IgD-negative memory B cell (primary cell): ENCODE data around the gene KRABD2.

Experiments used
- H3K27ac Mint-ChIP-seq, 3 donors: one replicate each; pipeline ENCODE4 v1.8.0; 2020 to 2022; ENCODE audit warnings: mild to moderate bottlenecking in 3 of 3, mixed read lengths in 3 of 3, moderate library complexity in 1 of 3
- H3K27me3 Mint-ChIP-seq: one replicate; pipeline ENCODE4 v1.8.0; 2021; ENCODE audit warnings: mixed read lengths
- H3K36me3 Mint-ChIP-seq: one replicate; pipeline ENCODE4 v1.8.0; 2020; ENCODE audit warnings: mild to moderate bottlenecking, mixed read lengths
- H3K4me1 Mint-ChIP-seq, 3 donors: one replicate each; pipeline ENCODE4 v1.8.0; 2020 to 2022; ENCODE audit warnings: mixed read lengths in 3 of 3, mild to moderate bottlenecking in 1 of 3
- H3K4me3 Mint-ChIP-seq, 4 donors: one replicate each; pipeline ENCODE4 v1.8.0; 2020 to 2022; ENCODE audit warnings: mild to moderate bottlenecking in 4 of 4, mixed read lengths in 4 of 4, moderate library complexity in 3 of 4
- H3K9me3 Mint-ChIP-seq, 3 donors: one replicate each; pipeline ENCODE4 v1.8.0; 2020 to 2021; ENCODE audit warnings: mixed read lengths in 3 of 3, mild to moderate bottlenecking in 1 of 3

Gene KRABD2

DNA sequence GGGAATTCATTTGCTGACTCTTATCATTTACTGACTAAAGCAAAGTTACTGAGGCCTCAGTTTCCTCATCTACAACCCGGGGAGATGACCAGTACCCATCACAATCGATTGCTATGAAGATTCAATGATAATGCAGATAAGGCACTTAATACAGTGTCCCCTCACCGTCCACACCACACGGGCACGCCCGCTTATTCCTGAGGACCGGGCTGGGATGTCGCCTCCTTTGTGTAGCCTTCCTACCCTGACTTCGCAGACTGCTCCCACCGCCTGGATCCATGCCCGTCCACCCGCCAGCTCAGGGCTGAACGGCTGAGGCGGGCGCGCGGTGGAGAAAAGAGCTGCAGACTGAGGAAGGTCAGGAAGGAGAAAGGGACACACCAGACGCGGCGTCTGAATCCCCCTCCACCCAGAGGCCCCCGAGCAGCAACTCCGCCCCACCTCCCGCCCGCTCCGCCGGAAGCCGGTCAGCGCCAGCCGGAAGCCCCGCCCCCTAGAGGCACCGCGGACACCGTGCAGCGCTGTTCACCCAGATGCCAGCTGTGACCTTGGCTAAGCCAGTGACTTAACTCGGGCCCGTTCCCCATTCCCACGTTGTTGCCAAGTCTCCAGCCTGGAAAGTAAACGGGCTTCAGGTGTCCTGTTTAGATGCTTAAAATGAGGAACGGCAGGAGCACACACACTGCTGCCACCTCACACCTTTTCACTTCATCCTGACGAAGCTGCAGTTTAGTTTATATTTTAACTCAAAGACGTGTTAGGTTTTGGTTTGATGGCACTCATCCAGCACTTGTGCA lies at the start of gene KRABD2:
TSS of gene KRABD2 (minus strand) at position 434 of the 797 bp plus-strand sequence.
- H3K27me3 Mint-ChIP-seq = no peaks in the 10 kb centered on the region
- no peaks in the 10 kb centered on the region for H3K9me3 Mint-ChIP-seq
- H3K4me1 Mint-ChIP-seq = peaks cover 28 to 40% (median 35%) of the 10 kb centered on the region in 3 donors
- H3K27ac Mint-ChIP-seq = peak within 1 kb of the TSS; percentile 25 to 93 (median 84)
- H3K4me3 Mint-ChIP-seq = peak within 1 kb of the TSS; percentile 89 to 96 (median 94)
- H3K36me3 Mint-ChIP-seq = peaks cover 10% of the 10 kb centered on the region

DNA sequence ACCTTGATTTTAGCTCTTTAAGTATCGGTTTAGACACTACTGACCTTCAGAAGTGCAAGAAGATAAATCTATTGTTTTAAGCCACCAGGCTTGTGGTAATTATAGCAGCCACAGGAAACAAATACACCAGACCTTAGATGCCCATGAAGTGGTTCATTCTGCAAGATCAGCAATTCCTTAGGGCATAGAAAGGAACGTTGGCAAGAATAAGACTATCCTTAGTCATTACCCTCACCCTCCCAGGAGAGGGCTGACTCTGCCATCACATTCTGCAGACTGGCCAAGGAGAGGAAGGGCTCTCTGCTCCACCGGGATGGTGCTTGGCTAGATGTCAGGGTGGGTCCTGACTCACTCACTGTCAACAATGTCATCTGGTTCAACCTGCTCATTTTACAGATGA lies 45.1 kb upstream of the KRABD2 start:
- Mint-ChIP-seq H3K4me1 (no peaks in the 10 kb centered on the region), H3K27me3 (peaks cover 33% of the 10 kb centered on the region), H3K4me3 (no peak overlapping the region), H3K27ac (no peak overlapping the region), H3K36me3 (no peaks in the 10 kb centered on the region), H3K9me3 (peaks cover 0 to 2% (median 0%) of the 10 kb centered on the region in 3 donors)

DNA sequence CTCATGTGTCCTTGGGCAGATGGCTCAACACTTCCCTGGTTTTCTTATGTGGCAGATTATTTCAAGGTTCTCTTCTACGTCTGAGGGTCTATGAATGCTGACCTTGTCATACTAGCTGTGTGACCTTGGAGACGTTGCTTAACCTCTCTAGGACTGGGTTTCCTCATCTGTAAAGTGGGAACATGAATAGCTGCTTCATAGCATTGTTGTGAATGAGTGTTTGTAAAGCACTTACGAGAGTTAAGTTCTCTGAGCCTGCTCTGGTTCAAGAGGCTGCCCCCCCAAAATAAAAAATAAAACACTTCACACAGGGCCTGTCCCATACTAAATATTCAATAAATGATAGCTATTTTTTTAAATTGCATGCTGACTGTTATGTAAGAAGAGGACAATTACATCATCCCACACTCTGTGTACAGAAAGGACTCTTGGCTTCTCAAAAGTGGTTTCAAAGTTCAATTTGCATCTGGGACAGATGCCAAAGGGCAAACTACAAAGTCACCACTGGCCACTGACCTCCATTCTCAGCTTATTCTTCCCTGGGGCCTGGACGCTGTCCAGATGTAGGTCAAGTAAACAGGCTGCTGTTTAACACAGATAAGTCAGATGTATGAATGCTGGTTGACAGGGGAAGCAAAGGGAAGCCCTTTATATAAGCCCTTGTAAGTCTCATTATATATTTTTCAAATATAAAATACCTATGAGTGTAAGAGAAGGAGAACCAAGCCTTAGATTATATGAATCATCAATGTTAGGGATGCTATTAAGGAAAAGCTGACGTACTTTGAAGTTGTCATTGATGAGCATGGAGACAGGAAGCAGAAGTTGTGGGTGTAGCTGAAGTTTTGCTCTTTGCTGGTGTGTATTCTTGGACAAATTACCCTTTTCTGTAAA lies 43.8 kb upstream of the KRABD2 start:
- H3K27me3 Mint-ChIP-seq = peaks cover 33% of the 10 kb centered on the region
- H3K36me3 Mint-ChIP-seq = peaks cover 2% of the 10 kb centered on the region
- H3K9me3 Mint-ChIP-seq = peaks cover 0 to 2% (median 0%) of the 10 kb centered on the region in 3 donors
- no peaks in the 10 kb centered on the region for H3K4me1 Mint-ChIP-seq
- H3K27ac Mint-ChIP-seq = no peak overlapping the region
- H3K4me3 Mint-ChIP-seq = no peak overlapping the region

DNA sequence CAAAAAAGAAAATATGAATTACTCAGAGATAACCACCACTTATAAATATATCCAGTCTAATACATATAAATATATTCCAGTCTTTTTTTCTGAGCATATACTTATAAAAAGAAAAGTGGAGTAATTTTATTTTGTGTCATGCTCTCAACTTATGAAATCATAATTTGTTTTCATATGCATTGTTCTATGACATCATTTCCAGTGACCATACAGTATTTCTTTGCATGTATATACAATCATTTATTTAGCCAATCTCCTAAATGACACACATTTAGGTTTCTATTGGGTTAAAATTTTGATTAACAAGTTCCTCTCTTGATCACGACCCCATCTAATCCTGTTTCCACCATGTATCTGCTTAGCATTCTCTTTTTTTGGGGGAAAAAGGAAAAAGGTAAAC lies 42.8 kb upstream of the KRABD2 start:
- no peaks in the 10 kb centered on the region for H3K4me1 Mint-ChIP-seq
- no peak overlapping the region for H3K27ac Mint-ChIP-seq
- peaks cover 0 to 2% (median 0%) of the 10 kb centered on the region in 3 donors for H3K9me3 Mint-ChIP-seq
- H3K27me3 Mint-ChIP-seq = peaks cover 33% of the 10 kb centered on the region
- no peak overlapping the region for H3K4me3 Mint-ChIP-seq
- H3K36me3 Mint-ChIP-seq = peaks cover 2% of the 10 kb centered on the region

DNA sequence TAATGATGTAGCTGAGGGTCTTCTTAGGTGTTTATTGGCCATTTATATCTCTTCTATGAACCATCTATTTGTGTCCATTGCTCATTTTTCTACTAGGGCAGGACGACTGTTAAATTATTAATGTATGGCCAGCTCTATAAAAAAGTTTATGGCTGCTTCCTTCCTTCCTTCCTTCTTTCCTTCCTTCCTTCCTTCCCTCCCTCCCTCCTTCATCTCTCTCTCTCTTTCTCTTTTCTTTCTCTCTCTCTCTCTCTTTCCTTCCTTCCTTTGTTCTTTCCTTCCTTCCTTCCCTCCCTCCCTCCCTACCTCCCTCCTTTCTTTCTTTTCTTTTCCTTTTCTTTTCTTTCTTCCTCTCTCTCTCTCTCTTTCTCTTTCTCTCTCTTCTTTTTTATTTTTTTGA lies 42.0 kb upstream of the KRABD2 start:
- no peak overlapping the region for H3K4me3 Mint-ChIP-seq
- peaks cover 0 to 2% (median 0%) of the 10 kb centered on the region in 3 donors for H3K9me3 Mint-ChIP-seq
- no peak overlapping the region for H3K27ac Mint-ChIP-seq
- H3K4me1 Mint-ChIP-seq = no peaks in the 10 kb centered on the region
- peaks cover 2% of the 10 kb centered on the region for H3K36me3 Mint-ChIP-seq
- H3K27me3 Mint-ChIP-seq = peaks cover 30% of the 10 kb centered on the region

DNA sequence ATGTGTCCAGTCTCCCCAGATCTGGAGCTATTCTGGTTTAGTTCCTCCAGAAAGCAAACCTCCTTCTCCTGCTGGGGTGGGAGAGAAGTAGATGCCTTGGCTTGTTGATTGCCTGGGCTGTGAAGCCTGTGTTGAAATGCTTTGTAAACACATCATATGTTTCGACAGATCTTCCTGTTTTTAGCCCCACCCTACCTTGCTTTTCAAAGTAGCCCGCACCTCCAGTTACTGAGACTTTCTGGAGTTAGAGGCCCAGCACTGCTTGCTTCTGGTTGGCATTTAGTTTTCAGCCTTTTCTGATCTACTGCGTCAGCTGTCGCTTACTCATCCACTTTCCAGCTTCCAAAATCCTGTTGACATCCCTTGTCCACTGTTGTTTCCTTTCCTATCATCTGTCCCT lies 41.3 kb upstream of the KRABD2 start:
- no peak overlapping the region for H3K27ac Mint-ChIP-seq
- no peak overlapping the region for H3K4me3 Mint-ChIP-seq
- H3K9me3 Mint-ChIP-seq = peaks cover 0 to 2% (median 0%) of the 10 kb centered on the region in 3 donors
- peaks cover 2% of the 10 kb centered on the region for H3K36me3 Mint-ChIP-seq
- no peaks in the 10 kb centered on the region for H3K4me1 Mint-ChIP-seq
- peaks cover 26% of the 10 kb centered on the region for H3K27me3 Mint-ChIP-seq

DNA sequence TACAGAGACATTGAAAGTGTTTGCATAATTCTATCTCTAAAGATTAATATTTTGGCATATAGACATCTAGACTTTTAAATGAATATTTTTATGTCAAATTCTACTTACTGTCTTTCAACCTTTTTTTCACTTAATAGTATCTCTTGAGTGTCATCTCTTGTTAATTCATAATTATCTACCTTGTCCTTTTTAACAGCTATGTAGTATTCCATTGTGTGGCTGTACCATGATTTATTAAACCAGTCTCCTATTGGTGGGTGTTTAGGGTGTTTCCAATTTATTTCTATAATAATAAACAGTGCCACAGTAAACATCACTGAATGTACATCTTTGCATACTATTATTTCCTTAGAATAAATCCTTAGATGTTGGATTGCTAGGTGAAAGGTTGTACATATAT lies 37.4 kb upstream of the KRABD2 start:
- Mint-ChIP-seq H3K27ac (no peak overlapping the region), H3K27me3 (peaks cover 14% of the 10 kb centered on the region), H3K9me3 (peaks cover 0 to 2% (median 0%) of the 10 kb centered on the region in 3 donors), H3K4me1 (peaks cover 0 to 4% (median 3%) of the 10 kb centered on the region in 3 donors), H3K36me3 (peaks cover 2% of the 10 kb centered on the region), H3K4me3 (no peak overlapping the region)

DNA sequence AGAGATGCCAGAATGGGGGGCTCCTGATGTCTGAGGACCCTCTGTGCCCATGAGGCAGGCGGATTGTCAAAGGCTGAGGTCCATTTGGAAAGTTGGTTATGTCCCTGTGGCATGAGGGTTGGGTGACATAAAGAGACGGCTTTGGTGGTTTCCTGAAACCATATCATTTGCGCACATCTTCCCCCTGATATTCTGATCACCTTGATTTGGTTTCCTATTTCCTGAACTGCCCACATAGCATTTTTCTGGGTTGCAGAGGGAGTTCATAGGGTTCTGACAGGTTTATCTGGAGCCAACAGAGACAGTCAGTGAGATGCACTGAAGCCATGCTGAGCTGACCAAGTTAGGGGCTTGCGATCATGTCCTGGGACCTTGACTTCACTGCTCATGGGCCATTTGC lies 36.8 kb upstream of the KRABD2 start:
- Mint-ChIP-seq H3K9me3 (peaks cover 0 to 2% (median 0%) of the 10 kb centered on the region in 3 donors), H3K4me3 (peak overlapping the region in 1 of 4 donors; percentile 29), H3K27ac (no peak overlapping the region), H3K4me1 (peaks cover 0 to 4% (median 3%) of the 10 kb centered on the region in 3 donors), H3K27me3 (peaks cover 11% of the 10 kb centered on the region), H3K36me3 (peaks cover 2% of the 10 kb centered on the region)

DNA sequence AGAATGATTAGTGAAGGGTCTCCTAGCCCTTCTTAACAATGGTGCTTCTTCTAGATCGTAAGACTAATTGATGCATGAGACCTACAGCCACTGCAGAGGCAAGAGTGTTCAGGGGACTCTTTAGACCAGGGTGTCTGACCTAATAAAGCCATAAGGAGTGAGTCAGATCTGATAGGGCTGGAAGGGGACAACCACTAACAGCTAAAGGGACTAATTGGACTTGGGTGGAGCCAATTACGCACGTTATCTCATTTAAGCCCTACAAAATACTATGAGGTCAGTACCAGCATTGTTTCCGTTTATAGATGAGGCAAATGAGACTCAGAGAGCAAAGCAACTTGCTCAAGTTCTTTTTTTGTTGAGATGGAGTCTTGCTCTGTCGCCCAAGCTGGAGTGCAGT lies 35.6 kb upstream of the KRABD2 start:
- Mint-ChIP-seq H3K4me3 (no peak overlapping the region), H3K4me1 (peaks cover 0 to 4% (median 3%) of the 10 kb centered on the region in 3 donors), H3K36me3 (peaks cover 2% of the 10 kb centered on the region), H3K27me3 (peaks cover 5% of the 10 kb centered on the region), H3K27ac (no peak overlapping the region), H3K9me3 (no peaks in the 10 kb centered on the region)

DNA sequence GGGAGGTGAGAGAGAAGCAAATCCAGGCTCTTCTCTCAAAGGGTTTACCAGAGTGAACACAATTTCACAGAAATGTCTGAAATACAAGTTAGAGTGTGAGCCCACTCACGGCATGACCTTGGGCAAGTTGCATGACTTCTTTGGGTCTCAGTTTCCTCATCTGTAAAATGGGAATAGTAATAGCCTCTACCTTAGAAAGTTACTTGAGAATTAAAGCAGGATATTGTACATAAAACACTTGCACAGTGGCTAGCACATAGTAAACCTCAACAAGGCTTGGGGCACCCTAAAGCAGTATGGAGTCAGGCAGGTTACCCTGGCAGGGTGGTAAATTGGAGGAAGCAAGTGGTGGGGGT lies 34.4 kb upstream of the KRABD2 start:
- Mint-ChIP-seq H3K9me3 (no peaks in the 10 kb centered on the region), H3K27ac (no peak overlapping the region), H3K4me3 (no peak overlapping the region), H3K27me3 (peaks cover 5% of the 10 kb centered on the region), H3K36me3 (no peaks in the 10 kb centered on the region), H3K4me1 (peaks cover 0 to 4% (median 3%) of the 10 kb centered on the region in 3 donors)

DNA sequence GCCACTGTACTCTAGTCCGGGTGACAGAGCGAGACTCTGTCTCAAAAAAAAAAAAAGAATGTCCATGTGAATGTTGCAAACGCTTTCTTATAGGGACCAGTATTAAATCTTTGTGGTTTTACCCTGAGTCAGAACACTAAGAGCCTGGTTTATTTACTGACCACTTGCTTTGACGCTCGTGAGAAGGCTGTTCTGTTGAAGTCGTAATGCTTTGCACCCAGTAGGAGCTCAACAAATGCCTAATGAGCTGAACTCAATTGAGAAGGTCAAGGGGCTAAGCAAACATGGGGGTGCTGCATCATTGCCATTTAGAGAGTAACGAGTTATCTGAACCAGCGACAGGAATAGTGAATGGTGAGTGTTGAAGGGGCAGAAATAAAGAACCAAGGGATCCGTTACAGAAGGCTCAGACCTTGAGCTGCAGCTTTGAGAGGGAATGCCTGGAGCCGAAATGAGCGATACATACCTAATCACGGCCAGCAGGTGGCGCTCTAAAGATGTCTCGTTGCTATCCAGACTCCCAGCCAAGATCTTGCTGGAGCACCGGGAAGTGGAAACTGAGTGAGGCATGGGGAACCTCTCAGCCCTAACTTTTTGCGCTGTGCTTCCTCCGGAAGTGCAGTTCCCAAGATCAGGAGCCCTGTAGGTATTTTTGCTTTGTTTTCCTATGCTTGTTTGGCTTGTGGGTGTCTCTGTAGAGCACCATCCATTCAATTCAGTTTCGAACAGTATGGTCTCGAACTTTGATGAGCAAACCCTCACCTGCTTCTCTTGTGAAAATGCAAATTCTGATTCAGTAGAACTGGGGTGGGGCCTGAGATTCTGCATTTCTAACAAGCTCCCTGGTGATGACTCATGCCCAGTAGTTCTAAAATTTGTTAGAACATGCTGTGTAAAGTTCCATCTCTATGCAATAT lies 33.7 kb upstream of the KRABD2 start:
- peaks cover 0 to 4% (median 3%) of the 10 kb centered on the region in 3 donors for H3K4me1 Mint-ChIP-seq
- peaks cover 9% of the 10 kb centered on the region for H3K27me3 Mint-ChIP-seq
- no peak overlapping the region for H3K4me3 Mint-ChIP-seq
- H3K27ac Mint-ChIP-seq = peak overlapping the region in 1 of 3 donors; percentile 78
- H3K9me3 Mint-ChIP-seq = no peaks in the 10 kb centered on the region
- H3K36me3 Mint-ChIP-seq = no peaks in the 10 kb centered on the region

DNA sequence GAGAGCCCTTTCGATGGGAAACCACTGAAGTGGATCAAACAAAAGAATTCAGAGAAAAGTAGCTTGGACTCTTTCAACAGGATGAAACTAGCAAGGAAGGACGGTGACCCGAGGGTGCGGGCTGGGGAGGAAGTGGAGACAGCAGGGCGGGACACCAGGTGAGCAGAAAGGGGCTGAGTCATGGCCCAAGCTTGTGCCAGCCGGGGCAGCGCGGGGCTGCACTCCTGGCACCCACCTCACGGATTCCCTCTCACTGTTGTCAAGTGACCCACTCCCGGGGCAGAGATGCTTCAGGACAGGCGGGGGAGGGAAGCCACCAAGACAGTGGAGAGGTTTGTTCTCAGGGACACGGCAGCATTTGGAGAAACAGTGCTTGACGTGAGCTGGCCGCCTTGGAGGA lies 31.9 kb upstream of the KRABD2 start:
- Mint-ChIP-seq H3K27me3 (peaks cover 9% of the 10 kb centered on the region), H3K27ac (no peak overlapping the region), H3K9me3 (no peaks in the 10 kb centered on the region), H3K4me3 (no peak overlapping the region), H3K4me1 (peaks cover 0 to 4% (median 3%) of the 10 kb centered on the region in 3 donors), H3K36me3 (no peaks in the 10 kb centered on the region)

DNA sequence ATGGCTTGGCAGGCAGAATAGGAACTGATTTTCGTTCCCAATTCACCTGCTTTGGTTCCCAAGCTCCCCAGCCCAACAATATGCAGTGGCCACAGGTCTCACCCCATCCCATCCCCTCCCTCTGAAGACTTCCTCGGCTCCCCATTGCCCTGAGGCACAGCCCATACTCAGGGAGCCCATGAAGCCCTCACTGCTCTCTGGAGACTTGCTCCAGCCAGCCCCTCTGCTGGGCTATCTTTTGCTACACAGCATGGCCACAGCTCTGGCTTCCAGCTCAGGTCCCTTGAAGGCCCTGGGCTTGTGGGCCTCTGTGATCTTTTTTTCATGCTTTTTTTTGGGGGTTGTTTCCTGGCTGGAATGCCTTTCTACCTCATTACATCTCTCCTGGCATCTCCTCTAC lies 29.7 kb upstream of the KRABD2 start:
- H3K36me3 Mint-ChIP-seq = peaks cover under 1% of the 10 kb centered on the region
- no peak overlapping the region for H3K4me3 Mint-ChIP-seq
- H3K27me3 Mint-ChIP-seq = peaks cover 8% of the 10 kb centered on the region
- no peaks in the 10 kb centered on the region for H3K9me3 Mint-ChIP-seq
- peaks cover 0 to 4% (median 3%) of the 10 kb centered on the region in 3 donors for H3K4me1 Mint-ChIP-seq
- H3K27ac Mint-ChIP-seq = peak overlapping the region in 1 of 3 donors; percentile 67

DNA sequence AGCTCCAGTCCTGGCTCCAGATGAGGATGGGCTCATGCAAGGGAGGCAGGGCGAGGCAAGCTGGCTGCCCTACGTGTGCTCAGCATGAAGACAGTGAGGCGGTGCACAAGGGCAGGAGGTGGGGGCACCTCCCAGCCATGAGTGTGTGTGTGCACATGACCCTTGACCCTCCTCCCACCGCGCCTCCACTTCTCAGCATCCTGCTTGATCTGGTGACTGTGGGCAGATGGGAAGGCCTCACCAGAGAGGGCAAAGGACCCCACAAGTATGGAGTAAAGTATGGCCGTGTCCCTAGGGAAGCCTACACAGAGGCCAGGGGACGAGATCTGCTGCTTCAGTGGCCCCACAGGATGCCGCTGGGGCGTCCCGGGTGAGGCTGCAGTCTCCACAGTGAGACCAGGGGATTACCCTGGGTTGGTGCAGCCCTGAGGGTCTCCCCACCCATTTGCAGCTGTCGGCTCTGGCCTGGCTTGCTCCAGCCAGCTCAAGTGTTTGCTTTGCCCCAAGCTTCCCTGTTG lies 29.1 kb upstream of the KRABD2 start:
- Mint-ChIP-seq H3K36me3 (peaks cover 2% of the 10 kb centered on the region), H3K27ac (no peak overlapping the region), H3K27me3 (peaks cover 9% of the 10 kb centered on the region), H3K4me1 (peaks cover 0 to 4% (median 3%) of the 10 kb centered on the region in 3 donors), H3K4me3 (no peak overlapping the region), H3K9me3 (no peaks in the 10 kb centered on the region)
